ENCODE measurements around the gene TUBB1. TPM values are rescaled to one million over a fixed set of nuclear protein-coding genes. Genes with fewer than 3 reads are reported as not detected.

TUBB1 gene
- total RNA-seq, 1 donor from 2014 or later: not detected

GRCh38 chr20:59007665-59008511 lies 11.3 kb upstream of the TUBB1 start:
- Mint-ChIP-seq H3K27ac (ENCODE audit: unreplicated experiment) (peak overlapping the region; percentile 34), H3K4me1 (ENCODE audit: low read depth, unreplicated experiment) (peaks cover 28% of the 10 kb centered on the region), H3K9me3 (ENCODE audit: unreplicated experiment) (no peaks in the 10 kb centered on the region), H3K4me3 (ENCODE audit: unreplicated experiment) (no peak overlapping the region), H3K36me3 (ENCODE audit: low read depth, unreplicated experiment) (peaks cover 8% of the 10 kb centered on the region), H3K27me3 (ENCODE audit: low read depth, unreplicated experiment) (no peaks in the 10 kb centered on the region)
- H3K36me3 ChIP-seq (ENCODE audit: insufficient read depth, low read length): no peaks in the 10 kb centered on the region
- H3K4me3 ChIP-seq (ENCODE audit: insufficient read depth, low read depth, low read length): no peak overlapping the region
- H2AFZ ChIP-seq (ENCODE audit: low read depth, low read length): peak overlapping the region; percentile 69
- H3K4me2 ChIP-seq (ENCODE audit: low read length): peak overlapping the region; percentile 93
- peaks cover 40% of the 10 kb centered on the region for H3K4me1 ChIP-seq (ENCODE audit: insufficient read depth, low read length)
- no peaks in the 10 kb centered on the region for H3K9me3 ChIP-seq (ENCODE audit: insufficient read depth, low read depth, low read length)
- no peaks in the 10 kb centered on the region for H3K27me3 ChIP-seq (ENCODE audit: insufficient read depth, low read length)
- H3K27ac ChIP-seq (ENCODE audit: low read depth, low read length): no peak overlapping the region
- DNase-seq (ENCODE audit: low read depth) (no peak), FAIRE-seq (no peak)
- H3K9ac ChIP-seq (ENCODE audit: low read length): peak overlapping the region; percentile 83
- peaks cover 24% of the 10 kb centered on the region for H4K20me1 ChIP-seq (ENCODE audit: insufficient read depth, low read length)
- TF ChIP-seq EZH2 (IDR thresholded peaks at IDR 0.05; ENCODE audit: insufficient read depth, low read length) (no peak), CTCF (IDR thresholded peaks at IDR 0.05; ENCODE audit: insufficient read depth, low read depth, low read length) (no peak)
- H3K79me2 ChIP-seq (ENCODE audit: insufficient read depth, low read length): peaks cover 28% of the 10 kb centered on the region

GRCh38 chr20:59008715-59009336 lies 10.4 kb upstream of the TUBB1 start:
- Mint-ChIP-seq H3K36me3 (ENCODE audit: low read depth, unreplicated experiment) (peaks cover 4% of the 10 kb centered on the region), H3K9me3 (ENCODE audit: unreplicated experiment) (no peaks in the 10 kb centered on the region), H3K27me3 (ENCODE audit: low read depth, unreplicated experiment) (no peaks in the 10 kb centered on the region), H3K27ac (ENCODE audit: unreplicated experiment) (no peak overlapping the region), H3K4me1 (ENCODE audit: low read depth, unreplicated experiment) (peaks cover 33% of the 10 kb centered on the region), H3K4me3 (ENCODE audit: unreplicated experiment) (no peak overlapping the region)
- H4K20me1 ChIP-seq (ENCODE audit: insufficient read depth, low read length): peaks cover 14% of the 10 kb centered on the region
- H3K36me3 ChIP-seq (ENCODE audit: insufficient read depth, low read length): no peaks in the 10 kb centered on the region
- H3K27me3 ChIP-seq (ENCODE audit: insufficient read depth, low read length): no peaks in the 10 kb centered on the region
- H3K4me3 ChIP-seq (ENCODE audit: insufficient read depth, low read depth, low read length): no peak overlapping the region
- TF ChIP-seq CTCF (IDR thresholded peaks at IDR 0.05; ENCODE audit: insufficient read depth, low read depth, low read length) (no peak), EZH2 (IDR thresholded peaks at IDR 0.05; ENCODE audit: insufficient read depth, low read length) (no peak)
- peaks cover 44% of the 10 kb centered on the region for H3K4me1 ChIP-seq (ENCODE audit: insufficient read depth, low read length)
- no peak overlapping the region for H3K9ac ChIP-seq (ENCODE audit: low read length)
- no peak overlapping the region for H3K4me2 ChIP-seq (ENCODE audit: low read length)
- peaks cover 27% of the 10 kb centered on the region for H3K79me2 ChIP-seq (ENCODE audit: insufficient read depth, low read length)
- H3K27ac ChIP-seq (ENCODE audit: low read depth, low read length): no peak overlapping the region
- no peak overlapping the region for H2AFZ ChIP-seq (ENCODE audit: low read depth, low read length)
- FAIRE-seq (no peak), DNase-seq (ENCODE audit: low read depth) (no peak)
- H3K9me3 ChIP-seq (ENCODE audit: insufficient read depth, low read depth, low read length): no peaks in the 10 kb centered on the region

Data from astrocyte (in vitro differentiated cells and primary cell).